Esophagus squamous epithelium (tissue), 5 donors: ENCODE data around the gene UQCRHL. TPM values are rescaled to one million over a fixed set of nuclear protein-coding genes. Genes with fewer than 3 reads are reported as not detected.

Source experiments
- DNase-seq: peaks from one replicate; lab custom pipeline; 2025; lab: John Stamatoyannopoulos, UW
- H3K27ac ChIP-seq, 4 donors: fragments of 200-600 bp; sonication (generic); one replicate each; pipeline ENCODE4 v1.5.1; 2016 to 2019; ENCODE audit warnings: mild to moderate bottlenecking in 1 of 4
- H3K27me3 ChIP-seq, 4 donors: fragments of 200-600 bp; sonication (generic); 1 replicate in 3 of 4; 2 replicates in 1 of 4; pipeline versions ENCODE4 v1.5.1 to v1.6.0; 2017 to 2021; ENCODE audit warnings: antibody characterized with exemption in 1 of 4
- H3K36me3 ChIP-seq, 3 donors: fragments of 200-600 bp; sonication (generic); one replicate each; pipeline ENCODE4 v1.5.1; 2016 to 2019
- H3K4me1 ChIP-seq, 3 donors: fragments of 200-600 bp; sonication (generic); one replicate each; pipeline ENCODE4 v1.5.1; 2017 to 2019
- H3K4me3 ChIP-seq, 4 donors: fragments of 200-600 bp; sonication (generic); 1 replicate in 3 of 4; 2 replicates in 1 of 4; pipeline ENCODE4 v1.5.1; 2016 to 2019; ENCODE audit warnings: mild to moderate bottlenecking in 2 of 4, moderate library complexity in 1 of 4
- H3K9me3 ChIP-seq, 3 donors: fragments of 200-600 bp; sonication (generic); one replicate each; pipeline ENCODE4 v1.5.1; 2016 to 2019
- POLR2A ChIP-seq, 4 donors: fragments of 450-650 bp; IDR thresholded peaks; one replicate each; pipeline ENCODE4 v1.6.1; 2017; ENCODE audit warnings: antibody characterized with exemption in 4 of 4, mild to moderate bottlenecking in 4 of 4, moderate library complexity in 3 of 4
- WGBS, 2 donors: methylation state at CpG; one replicate each; pipeline ENCODE4 v1.1.5; 2018; 5-methylcytosine and 5-hydroxymethylcytosine counted together
- intact Hi-C: fragments of 100-400 bp; cut with DNase I; formaldehyde crosslinking; loops from one replicate; pipeline ENCODE4 v1.15.0; 2022
- total RNA-seq, 4 donors: library from RNA; depleted of rRNA; stranded (reverse); fragments of >200 nt; gene quantifications; one replicate each; pipeline ENCODE4 v1.1.0, GENCODE V29; 2016
- TF ChIP-seq, protein P1 (sequence below), 6 experiments: fragments of 450-650 bp in 4 of 6; fragments of 200-600 bp in 2 of 6; sonication (generic) in 2 of 6; IDR thresholded peaks; one replicate each; pipeline ENCODE4 v1.5.1; 2016 to 2019; ENCODE audit warnings: antibody characterized with exemption in 6 of 6, mild to moderate bottlenecking in 4 of 6, moderate library complexity in 4 of 6
- donor health status: DM: yes; HTN: yes; CAD: no.

The UQCRHL gene
- total RNA-seq, 4 donors from 2014 or later, result 0.64 to 1.8 (median 0.78) TPM

DNA sequence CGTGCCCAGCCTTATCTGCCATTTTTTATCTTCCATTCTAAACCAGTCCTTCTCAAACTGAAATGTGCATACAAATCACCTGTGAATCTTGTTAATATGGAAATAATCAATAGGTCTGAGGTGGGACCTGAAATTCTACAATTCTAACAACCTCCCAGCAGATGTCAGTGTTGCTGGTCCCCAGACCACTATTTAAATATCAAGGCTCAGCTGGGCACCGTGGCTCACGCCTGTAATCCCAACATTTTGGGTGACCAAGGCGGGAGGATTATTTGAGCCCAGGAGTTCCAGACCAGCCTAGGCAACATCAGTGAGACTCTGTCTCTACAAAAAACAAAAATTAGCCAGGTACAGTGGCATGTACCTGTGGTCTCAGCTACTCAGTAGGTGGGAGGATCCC is 4.1 kb downstream of the UQCRHL start:
- no peak overlapping the region for H3K27ac ChIP-seq
- 47 to 48% methylated on average over 4 of the region's 4 CpGs for WGBS, 2 donors
- TF ChIP-seq, protein P1, sequence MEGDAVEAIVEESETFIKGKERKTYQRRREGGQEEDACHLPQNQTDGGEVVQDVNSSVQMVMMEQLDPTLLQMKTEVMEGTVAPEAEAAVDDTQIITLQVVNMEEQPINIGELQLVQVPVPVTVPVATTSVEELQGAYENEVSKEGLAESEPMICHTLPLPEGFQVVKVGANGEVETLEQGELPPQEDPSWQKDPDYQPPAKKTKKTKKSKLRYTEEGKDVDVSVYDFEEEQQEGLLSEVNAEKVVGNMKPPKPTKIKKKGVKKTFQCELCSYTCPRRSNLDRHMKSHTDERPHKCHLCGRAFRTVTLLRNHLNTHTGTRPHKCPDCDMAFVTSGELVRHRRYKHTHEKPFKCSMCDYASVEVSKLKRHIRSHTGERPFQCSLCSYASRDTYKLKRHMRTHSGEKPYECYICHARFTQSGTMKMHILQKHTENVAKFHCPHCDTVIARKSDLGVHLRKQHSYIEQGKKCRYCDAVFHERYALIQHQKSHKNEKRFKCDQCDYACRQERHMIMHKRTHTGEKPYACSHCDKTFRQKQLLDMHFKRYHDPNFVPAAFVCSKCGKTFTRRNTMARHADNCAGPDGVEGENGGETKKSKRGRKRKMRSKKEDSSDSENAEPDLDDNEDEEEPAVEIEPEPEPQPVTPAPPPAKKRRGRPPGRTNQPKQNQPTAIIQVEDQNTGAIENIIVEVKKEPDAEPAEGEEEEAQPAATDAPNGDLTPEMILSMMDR (IDR thresholded peaks at IDR 0.05), result peak in 4 of 6 experiments; percentile 24 to 43 (median 38)
- no peak for TF ChIP-seq POLR2A (IDR thresholded peaks at IDR 0.05)
- no peak overlapping the region for H3K4me3 ChIP-seq
- H3K27me3 ChIP-seq, result no peaks in the 10 kb centered on the region
- H3K4me1 ChIP-seq, result peaks cover 22 to 33% (median 29%) of the 10 kb centered on the region in 3 donors
- H3K9me3 ChIP-seq, result no peaks in the 10 kb centered on the region
- DNase-seq, result no peak
- no peaks in the 10 kb centered on the region for H3K36me3 ChIP-seq
- intact Hi-C loops, result no loop called here

DNA sequence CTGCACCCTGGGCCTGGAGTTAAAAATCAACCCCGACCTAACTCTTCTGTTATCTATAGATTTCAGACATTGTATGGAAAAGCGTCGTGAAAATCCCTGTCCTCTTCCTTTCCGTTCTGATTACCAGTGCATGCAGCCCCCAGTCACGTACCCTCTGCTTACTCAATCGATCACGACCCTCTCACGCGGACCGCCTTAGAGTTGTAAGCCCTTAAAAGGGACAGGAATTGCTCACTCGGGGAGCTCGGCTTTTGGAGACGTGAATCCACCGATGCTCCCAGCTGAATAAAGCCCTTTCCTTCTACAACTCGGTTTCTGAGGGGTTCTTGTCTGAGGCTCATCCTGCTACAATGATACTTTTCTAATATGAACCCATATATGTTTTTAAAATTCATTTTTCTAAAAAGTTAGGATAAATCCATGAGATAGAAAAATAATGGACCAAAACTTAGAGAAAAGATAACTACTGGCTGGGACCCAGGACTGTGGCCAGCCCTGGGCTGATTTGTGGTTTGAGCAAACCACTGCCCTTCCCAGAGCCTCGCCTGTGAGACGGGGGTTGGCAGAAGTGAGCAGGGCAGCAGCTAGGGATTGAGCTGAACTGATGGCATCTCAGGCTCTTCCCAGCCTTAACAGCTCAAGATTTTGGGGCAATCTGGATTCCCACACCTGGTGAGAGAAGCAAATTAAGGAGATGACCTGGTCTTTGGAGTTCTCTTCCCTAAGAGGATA is 5.0 kb downstream of the UQCRHL start:
- H3K4me3 ChIP-seq, result no peak overlapping the region
- no peak for DNase-seq
- no peaks in the 10 kb centered on the region for H3K9me3 ChIP-seq
- TF ChIP-seq, protein P1 (IDR thresholded peaks at IDR 0.05), result no peak
- no peak for TF ChIP-seq POLR2A (IDR thresholded peaks at IDR 0.05)
- H3K27me3 ChIP-seq, result no peaks in the 10 kb centered on the region
- no peak overlapping the region for H3K27ac ChIP-seq
- no peaks in the 10 kb centered on the region for H3K36me3 ChIP-seq
- peaks cover 28 to 41% (median 37%) of the 10 kb centered on the region in 3 donors for H3K4me1 ChIP-seq
- WGBS, 2 donors, result 79 to 82% methylated on average over 17 of the region's 17 CpGs
- intact Hi-C loops, result no loop called here

DNA sequence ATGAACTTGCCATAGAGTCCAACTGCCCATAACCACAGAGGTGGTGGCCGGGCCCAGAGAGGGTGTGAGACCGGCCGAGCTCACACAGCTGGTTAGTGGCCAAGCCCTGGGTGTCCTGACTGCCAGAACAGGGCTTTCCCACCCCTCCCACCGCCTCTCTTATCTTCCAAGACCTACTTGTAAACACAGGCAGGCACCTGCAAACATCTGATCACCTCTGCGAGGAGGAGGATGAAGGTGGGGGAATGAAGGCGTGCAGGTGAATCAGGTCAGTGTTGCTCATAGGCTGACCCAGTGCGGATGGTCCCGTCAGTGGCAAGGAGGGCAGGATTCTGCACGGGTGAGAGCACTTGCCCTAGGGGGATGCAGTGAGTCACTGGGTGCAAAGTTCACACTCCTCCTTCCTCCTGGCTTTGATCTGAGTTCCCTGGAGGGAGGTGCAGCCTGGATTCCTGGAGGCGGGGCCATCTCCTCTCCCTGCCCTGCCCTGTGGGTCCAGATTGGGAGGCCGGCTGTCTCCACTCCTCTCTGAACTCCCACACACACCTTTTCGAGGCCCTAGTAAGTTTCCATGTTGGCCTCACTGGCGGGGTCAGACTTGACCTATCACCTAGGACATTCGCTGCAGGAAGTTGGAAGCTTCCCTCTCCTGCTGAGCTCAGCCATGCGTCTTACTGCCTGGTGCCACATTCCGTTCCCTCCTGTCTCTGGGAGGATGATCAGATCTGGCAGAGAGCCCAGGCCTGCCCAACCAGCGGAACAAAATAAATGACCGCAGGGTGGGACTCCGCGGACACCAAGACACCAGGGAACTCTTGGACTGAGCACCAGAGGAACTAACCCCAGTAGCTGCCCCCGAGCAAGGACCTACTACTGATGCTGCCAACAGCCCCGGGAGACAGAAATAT is 7.3 kb downstream of the UQCRHL start:
- H3K9me3 ChIP-seq, result no peaks in the 10 kb centered on the region
- H3K27ac ChIP-seq, result peak overlapping the region; percentile 83 to 92 (median 88)
- peak overlapping the region in 2 of 4 donors; percentile 4 to 6 for H3K4me3 ChIP-seq
- no peak for DNase-seq
- 32 to 38% methylated on average over 7 to 14 of the region's 22 CpGs for WGBS, 2 donors
- intact Hi-C loops, result no loop called here
- peaks cover 28 to 63% (median 56%) of the 10 kb centered on the region in 3 donors for H3K4me1 ChIP-seq
- TF ChIP-seq, protein P1 (IDR thresholded peaks at IDR 0.05), result no peak
- TF ChIP-seq POLR2A (IDR thresholded peaks at IDR 0.05), result no peak
- no peaks in the 10 kb centered on the region for H3K36me3 ChIP-seq
- H3K27me3 ChIP-seq, result no peaks in the 10 kb centered on the region

DNA sequence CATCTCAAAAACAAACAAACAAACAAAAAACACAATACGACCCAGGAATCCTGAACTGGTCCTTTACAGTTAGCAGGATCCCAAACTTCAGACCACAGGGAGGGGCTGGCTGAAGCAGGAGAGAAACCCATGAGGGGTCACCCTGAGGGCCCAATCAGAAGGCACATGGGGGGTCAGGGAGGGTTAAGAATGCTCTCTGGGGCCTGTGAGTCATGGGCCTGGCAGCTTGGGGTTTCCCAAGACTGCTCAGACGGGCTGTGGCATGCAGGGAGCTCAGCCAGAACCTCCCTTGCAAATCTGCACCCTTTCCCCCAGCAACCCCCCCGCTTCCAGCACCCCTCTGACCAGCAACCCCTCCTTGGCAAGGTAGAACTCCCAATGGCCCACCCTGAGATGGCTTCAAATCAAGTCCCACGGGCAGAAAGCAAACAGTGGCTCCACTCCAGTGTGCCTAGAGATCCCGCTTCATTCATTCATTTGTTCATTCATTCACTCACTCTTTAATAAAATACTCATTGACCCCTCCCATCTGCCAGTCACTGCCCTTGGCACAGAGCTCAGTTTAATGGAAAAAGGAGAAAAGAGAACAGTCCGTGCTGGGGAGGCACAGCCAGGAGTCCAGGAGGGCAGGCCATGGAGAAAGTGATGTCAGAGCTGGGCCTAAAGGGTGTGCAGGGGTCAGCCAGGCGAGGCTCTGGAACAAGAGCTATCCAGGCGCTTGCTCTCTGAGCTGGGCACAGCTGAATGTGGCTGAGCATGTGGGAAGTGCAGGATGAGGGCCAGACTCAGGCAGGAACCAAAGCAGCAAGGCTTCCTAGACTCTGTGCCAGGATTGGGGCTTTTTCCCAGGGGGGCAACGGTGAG is 8.2 kb downstream of the UQCRHL start:
- Histone ChIP-seq H3K36me3 (no peaks in the 10 kb centered on the region), H3K4me1 (peaks cover 28 to 67% (median 56%) of the 10 kb centered on the region in 3 donors), H3K27me3 (no peaks in the 10 kb centered on the region), H3K9me3 (no peaks in the 10 kb centered on the region), H3K27ac (peak overlapping the region; percentile 83 to 92 (median 88)), H3K4me3 (peak overlapping the region in 2 of 4 donors; percentile 4 to 6)
- TF ChIP-seq, protein P1 (IDR thresholded peaks at IDR 0.05), result no peak
- TF ChIP-seq POLR2A (IDR thresholded peaks at IDR 0.05), result no peak
- DNase-seq, result no peak
- 12 to 26% methylated on average over 5 to 8 of the region's 9 CpGs for WGBS, 2 donors
- intact Hi-C loops, result no loop called here
